ENCODE data around the gene CNPY2. TPM values are rescaled to one million over a fixed set of nuclear protein-coding genes. Genes with fewer than 3 reads are reported as not detected.

Gene CNPY2
- total and polyA plus RNA-seq, 2 of the 13 experiments (the other 11 are each of a cell fraction or from before 2014, with no cell fraction given), result 285 to 356 TPM

- 0 out of 2 replicates have a peak, but pooled peaks have one; percentile 45 for TF ChIP-seq ZNF414 (CRISPR knock-in tag; IDR thresholded peaks at IDR 0.05)
- TF ChIP-seq U2AF1 (optimal IDR thresholded peaks at IDR 0.05; ENCODE audit: low read depth, low read length), result no peak
- no peak for TF ChIP-seq ZNF121 (CRISPR knock-in tag; IDR thresholded peaks at IDR 0.05)
- no peak for TF ChIP-seq DPF2 (CRISPR knock-in tag; IDR thresholded peaks at IDR 0.05; ENCODE audit: borderline replicate concordance, low read depth)
- TF ChIP-seq CREBL2 (CRISPR knock-in tag; IDR thresholded peaks at IDR 0.05; ENCODE audit: borderline replicate concordance), result 0 out of 2 replicates have a peak, but pooled peaks have one; percentile 54
- no peak for TF ChIP-seq ZNF512 (CRISPR knock-in tag; IDR thresholded peaks at IDR 0.05)
- 0 out of 2 replicates have a peak, but pooled peaks have one; percentile 4 for TF ChIP-seq HOXD1 (CRISPR knock-in tag; IDR thresholded peaks at IDR 0.05)
- TF ChIP-seq NRL (CRISPR knock-in tag; IDR thresholded peaks at IDR 0.05; ENCODE audit: borderline replicate concordance), result 0 out of 2 replicates have a peak, but pooled peaks have one; percentile 57
- no peak; the same call in 1 of the 2 replicates for TF ChIP-seq KLF9 (CRISPR knock-in tag; IDR thresholded peaks at IDR 0.05; ENCODE audit: low read depth)
- TF ChIP-seq CHD4 (IDR thresholded peaks at IDR 0.05; ENCODE audit: borderline replicate concordance, low read length), result no peak
- TF ChIP-seq ZNF138 (CRISPR knock-in tag; IDR thresholded peaks at IDR 0.05; ENCODE audit: low read depth), result no peak
- TF ChIP-seq ARNTL (CRISPR knock-in tag; IDR thresholded peaks at IDR 0.05), result no peak
- no peak for TF ChIP-seq MXD4 (CRISPR knock-in tag; IDR thresholded peaks at IDR 0.05)
- peak; percentile 63; the same call in 1 of the 2 replicates for TF ChIP-seq MAX (IDR thresholded peaks at IDR 0.05)
- TF ChIP-seq DDIT3 (CRISPR knock-in tag; IDR thresholded peaks at IDR 0.05), result no peak
- peak; percentile 53; the same call in 1 of the 2 replicates for TF ChIP-seq ZFX (CRISPR knock-in tag; IDR thresholded peaks at IDR 0.05; ENCODE audit: low read depth)
- no peak for TF ChIP-seq ZNF652 (CRISPR knock-in tag; IDR thresholded peaks at IDR 0.05; ENCODE audit: borderline replicate concordance, low read depth)
- TF ChIP-seq NR1H2 (CRISPR knock-in tag; IDR thresholded peaks at IDR 0.05; ENCODE audit: borderline replicate concordance, low read depth), result no peak
- no peak for TF ChIP-seq SALL2 (CRISPR knock-in tag; IDR thresholded peaks at IDR 0.05)
- TF ChIP-seq SKIL (CRISPR knock-in tag; IDR thresholded peaks at IDR 0.05; ENCODE audit: borderline replicate concordance), result no peak
- peak; percentile 40; the same call in 1 of the 2 replicates for TF ChIP-seq NCOA2 (CRISPR knock-in tag; IDR thresholded peaks at IDR 0.05)
- TF ChIP-seq ZNF891 (CRISPR knock-in tag; IDR thresholded peaks at IDR 0.05), result 0 out of 2 replicates have a peak, but pooled peaks have one; percentile 15
- TF ChIP-seq RBM39 (IDR thresholded peaks at IDR 0.05; ENCODE audit: low read depth, low read length, poor library complexity, severe bottlenecking), result no peak
Measured at GRCh38 chr12:56333679-56334489, 18.1 kb upstream of the CNPY2 start, which contains the start of gene PAN2 (continued).

Data from HepG2 (cell line).